Measurements from ENCODE around the gene CLIC4. TPM values are rescaled to one million over a fixed set of nuclear protein-coding genes. Genes with fewer than 3 reads are reported as not detected.

CLIC4 gene
- total RNA-seq, 1 donor from 2014 or later = 90.4 TPM

DNA sequence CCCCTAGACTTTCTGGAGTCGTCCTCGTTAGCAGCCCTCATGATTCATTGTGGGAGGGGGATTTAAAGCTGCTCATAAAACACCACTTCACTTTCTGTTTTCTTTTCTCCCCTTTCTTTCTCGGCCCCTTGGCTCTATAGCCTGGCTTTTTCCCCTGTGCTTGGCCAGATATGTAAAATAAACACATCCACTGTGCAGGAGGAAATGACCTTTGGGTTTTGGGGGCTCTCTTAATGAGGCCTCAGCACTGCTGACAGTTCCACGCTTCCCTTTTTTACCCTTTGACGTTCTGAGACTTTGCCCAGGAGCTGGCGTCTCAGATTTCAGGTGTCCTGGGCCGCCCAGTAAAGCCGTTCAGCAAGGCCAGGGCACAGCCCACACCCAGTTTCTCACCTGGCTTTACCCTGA is 119.1 kb downstream of the CLIC4 start:
- peak overlapping the region; percentile 88 for H3K27ac Mint-ChIP-seq
- H3K4me3 Mint-ChIP-seq (ENCODE audit: low read depth) = peak overlapping the region; percentile 13
- H3K27me3 Mint-ChIP-seq = peaks cover 11% of the 10 kb centered on the region
- TF ChIP-seq, protein P1, sequence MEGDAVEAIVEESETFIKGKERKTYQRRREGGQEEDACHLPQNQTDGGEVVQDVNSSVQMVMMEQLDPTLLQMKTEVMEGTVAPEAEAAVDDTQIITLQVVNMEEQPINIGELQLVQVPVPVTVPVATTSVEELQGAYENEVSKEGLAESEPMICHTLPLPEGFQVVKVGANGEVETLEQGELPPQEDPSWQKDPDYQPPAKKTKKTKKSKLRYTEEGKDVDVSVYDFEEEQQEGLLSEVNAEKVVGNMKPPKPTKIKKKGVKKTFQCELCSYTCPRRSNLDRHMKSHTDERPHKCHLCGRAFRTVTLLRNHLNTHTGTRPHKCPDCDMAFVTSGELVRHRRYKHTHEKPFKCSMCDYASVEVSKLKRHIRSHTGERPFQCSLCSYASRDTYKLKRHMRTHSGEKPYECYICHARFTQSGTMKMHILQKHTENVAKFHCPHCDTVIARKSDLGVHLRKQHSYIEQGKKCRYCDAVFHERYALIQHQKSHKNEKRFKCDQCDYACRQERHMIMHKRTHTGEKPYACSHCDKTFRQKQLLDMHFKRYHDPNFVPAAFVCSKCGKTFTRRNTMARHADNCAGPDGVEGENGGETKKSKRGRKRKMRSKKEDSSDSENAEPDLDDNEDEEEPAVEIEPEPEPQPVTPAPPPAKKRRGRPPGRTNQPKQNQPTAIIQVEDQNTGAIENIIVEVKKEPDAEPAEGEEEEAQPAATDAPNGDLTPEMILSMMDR (IDR thresholded peaks at IDR 0.05; ENCODE audit: unreplicated experiment) = no peak
- no peaks in the 10 kb centered on the region for H3K9me3 Mint-ChIP-seq (ENCODE audit: low read depth)
- no peak for DNase-seq (ENCODE audit: low spot score, unreplicated experiment)
- H3K4me1 Mint-ChIP-seq (ENCODE audit: low read depth) = peaks cover 22% of the 10 kb centered on the region
- no peaks in the 10 kb centered on the region for H3K36me3 Mint-ChIP-seq (ENCODE audit: insufficient read depth)

DNA sequence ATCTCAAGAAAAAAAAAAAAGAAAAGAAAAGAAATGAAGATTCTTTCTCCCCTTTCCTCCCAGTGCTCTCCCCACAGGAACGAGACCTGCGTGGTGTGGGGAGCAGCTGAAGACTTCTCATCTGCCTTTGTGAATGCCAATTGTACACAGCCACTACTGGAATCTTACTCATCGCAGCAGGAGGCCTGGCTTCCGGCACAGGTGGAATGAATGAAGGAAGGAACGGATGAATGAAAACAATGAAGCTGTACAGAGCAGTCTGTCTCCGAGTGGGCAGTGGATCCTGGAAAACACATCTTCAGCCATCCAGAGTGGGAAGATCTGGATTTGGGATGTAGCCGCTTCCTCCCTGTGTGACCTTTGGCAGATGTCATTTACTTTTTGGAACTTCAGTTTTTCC is 119.9 kb downstream of the CLIC4 start:
- Mint-ChIP-seq H3K4me1 (ENCODE audit: low read depth) (peaks cover 22% of the 10 kb centered on the region), H3K4me3 (ENCODE audit: low read depth) (no peak overlapping the region), H3K27ac (no peak overlapping the region), H3K9me3 (ENCODE audit: low read depth) (no peaks in the 10 kb centered on the region), H3K27me3 (peaks cover 11% of the 10 kb centered on the region), H3K36me3 (ENCODE audit: insufficient read depth) (no peaks in the 10 kb centered on the region)
- TF ChIP-seq, protein P1 (IDR thresholded peaks at IDR 0.05; ENCODE audit: unreplicated experiment) = no peak
- no peak for DNase-seq (ENCODE audit: low spot score, unreplicated experiment)

DNA sequence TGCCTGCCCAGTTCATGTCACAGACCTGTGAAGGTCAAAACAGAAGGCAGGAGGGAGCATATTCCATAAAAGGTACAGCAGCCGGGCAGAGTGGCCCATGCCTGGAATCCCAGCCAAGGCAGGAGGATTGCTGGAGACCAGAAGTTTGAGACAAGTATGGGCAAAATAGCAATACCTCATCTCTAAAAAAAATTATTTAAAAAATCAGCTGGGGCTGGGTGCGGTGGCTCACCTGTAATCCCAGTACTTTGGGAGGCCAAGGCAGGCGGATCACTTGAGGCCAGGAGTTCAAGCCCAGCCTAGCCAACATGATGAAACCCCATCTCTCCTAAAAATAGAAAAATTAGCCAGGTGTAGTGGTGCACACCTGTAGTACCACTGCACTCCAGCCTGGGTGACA is 120.3 kb downstream of the CLIC4 start:
- Mint-ChIP-seq H3K4me3 (ENCODE audit: low read depth) (no peak overlapping the region), H3K9me3 (ENCODE audit: low read depth) (no peaks in the 10 kb centered on the region), H3K27ac (no peak overlapping the region), H3K36me3 (ENCODE audit: insufficient read depth) (no peaks in the 10 kb centered on the region), H3K4me1 (ENCODE audit: low read depth) (peaks cover 22% of the 10 kb centered on the region), H3K27me3 (peaks cover 11% of the 10 kb centered on the region)
- DNase-seq (ENCODE audit: low spot score, unreplicated experiment) = no peak
- TF ChIP-seq, protein P1 (IDR thresholded peaks at IDR 0.05; ENCODE audit: unreplicated experiment) = no peak

DNA sequence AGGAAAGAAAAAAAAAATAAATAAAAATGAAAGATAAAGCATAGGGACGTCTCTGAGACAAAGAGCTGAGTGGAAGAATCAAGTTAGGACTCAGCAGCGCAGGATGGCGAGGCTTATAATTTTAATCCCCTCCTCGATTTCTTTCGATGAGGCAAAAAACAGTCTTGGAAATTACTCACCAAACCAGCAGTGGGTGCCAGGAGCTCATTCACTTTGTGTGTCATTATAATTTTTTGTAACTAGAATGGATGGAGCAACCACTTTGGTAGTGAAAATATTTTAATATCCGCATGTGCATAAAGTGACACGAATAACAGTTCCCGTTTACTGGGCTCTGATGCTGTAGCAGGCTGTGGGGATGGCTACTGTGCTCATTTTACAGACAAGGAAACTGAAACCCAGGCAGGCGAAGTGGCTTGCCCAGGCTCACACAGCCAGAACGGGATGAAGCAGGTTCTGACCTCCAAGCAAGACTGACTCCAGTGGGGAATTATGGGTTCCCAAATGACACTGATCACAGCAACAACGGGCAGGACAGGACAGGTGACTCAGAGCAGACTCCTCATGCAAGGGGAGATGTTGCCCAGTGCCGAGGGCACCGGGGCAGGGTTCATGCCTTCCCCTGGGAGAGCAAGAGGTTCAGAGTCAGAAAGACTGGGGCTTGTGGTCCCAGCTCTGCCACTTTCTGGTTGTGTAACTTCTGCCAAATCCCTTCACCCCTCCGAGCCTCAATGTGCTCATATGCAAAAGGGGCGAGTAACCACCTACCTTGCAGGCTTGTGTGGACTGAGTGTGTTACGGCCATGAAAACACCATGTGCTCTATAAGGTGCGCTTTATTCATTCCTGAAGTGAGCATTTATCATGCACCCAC is 121.2 kb downstream of the CLIC4 start:
- H3K27me3 Mint-ChIP-seq = peaks cover 12% of the 10 kb centered on the region
- H3K36me3 Mint-ChIP-seq (ENCODE audit: insufficient read depth) = no peaks in the 10 kb centered on the region
- TF ChIP-seq, protein P1 (IDR thresholded peaks at IDR 0.05; ENCODE audit: unreplicated experiment) = no peak
- no peak overlapping the region for H3K27ac Mint-ChIP-seq
- H3K4me3 Mint-ChIP-seq (ENCODE audit: low read depth) = no peak overlapping the region
- no peak for DNase-seq (ENCODE audit: low spot score, unreplicated experiment)
- H3K9me3 Mint-ChIP-seq (ENCODE audit: low read depth) = no peaks in the 10 kb centered on the region
- H3K4me1 Mint-ChIP-seq (ENCODE audit: low read depth) = peaks cover 20% of the 10 kb centered on the region

DNA sequence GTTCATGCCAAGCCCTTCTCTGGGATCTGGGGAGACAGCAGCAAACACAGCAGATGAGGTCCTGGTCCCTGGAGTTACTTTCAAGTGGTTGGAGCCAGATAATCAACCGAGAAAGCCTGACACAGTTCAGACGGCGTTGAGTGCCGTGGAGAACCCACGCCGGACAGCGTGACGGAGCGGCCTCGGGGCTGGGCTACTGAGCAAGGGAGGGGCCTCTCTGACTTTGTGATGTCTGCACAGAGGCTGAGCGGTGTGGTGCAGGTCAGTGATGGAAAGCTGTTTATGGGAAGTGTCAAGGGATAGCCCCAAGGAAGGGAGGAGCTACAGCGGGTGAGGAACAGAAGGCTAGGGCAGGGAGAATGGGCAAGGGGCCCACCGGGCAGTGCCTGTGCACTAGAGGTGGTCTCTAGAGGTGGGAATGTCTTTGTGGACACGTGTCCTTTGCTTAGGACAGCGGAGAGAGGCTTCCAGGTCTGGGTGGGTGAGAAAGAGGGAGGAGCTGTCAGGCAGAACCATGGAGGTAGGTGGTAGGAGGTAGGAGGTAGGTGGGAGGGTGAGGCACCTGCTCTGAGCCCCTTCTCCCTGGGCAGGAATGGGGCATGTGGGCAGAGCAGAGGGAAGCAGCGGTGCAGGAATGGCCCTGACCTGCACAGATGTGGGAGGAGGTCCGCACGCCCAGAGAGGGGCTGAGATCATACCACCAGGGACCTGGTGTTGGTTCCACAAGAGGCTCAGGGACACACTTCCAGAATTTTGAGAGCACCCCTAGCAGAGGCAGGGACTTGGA is 122.0 kb downstream of the CLIC4 start:
- peak overlapping the region; percentile 53 for H3K27ac Mint-ChIP-seq
- H3K27me3 Mint-ChIP-seq = peaks cover 11% of the 10 kb centered on the region
- no peak for DNase-seq (ENCODE audit: low spot score, unreplicated experiment)
- TF ChIP-seq, protein P1 (IDR thresholded peaks at IDR 0.05; ENCODE audit: unreplicated experiment) = no peak
- no peaks in the 10 kb centered on the region for H3K36me3 Mint-ChIP-seq (ENCODE audit: insufficient read depth)
- H3K9me3 Mint-ChIP-seq (ENCODE audit: low read depth) = no peaks in the 10 kb centered on the region
- H3K4me1 Mint-ChIP-seq (ENCODE audit: low read depth) = peaks cover 18% of the 10 kb centered on the region
- H3K4me3 Mint-ChIP-seq (ENCODE audit: low read depth) = no peak overlapping the region

All from progenitor cell of endocrine pancreas (in vitro differentiated cells).